Measurements from ENCODE around the gene STX8.

Gene STX8

DNA sequence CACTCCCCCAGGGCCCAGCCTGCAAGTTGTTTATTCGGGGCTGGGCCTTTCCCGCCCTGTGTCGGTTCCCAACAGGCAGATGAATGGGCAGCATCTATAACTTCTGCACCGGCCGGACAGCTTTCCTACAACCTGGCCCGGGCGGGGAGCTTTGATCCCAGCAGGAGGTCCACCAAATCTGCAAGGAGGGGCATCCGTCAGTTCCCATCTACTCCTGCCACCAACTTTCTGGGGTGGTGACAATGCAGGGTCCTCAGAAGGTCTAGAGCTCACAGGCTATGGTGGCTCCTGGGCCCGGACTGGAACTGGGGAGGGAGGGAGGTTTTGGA is 342.4 kb downstream of the STX8 start:
- TF ChIP-seq POLR2AphosphoS5 (IDR thresholded peaks at IDR 0.05; ENCODE audit: low read depth, low read length) = no peak
- TF ChIP-seq REST (IDR thresholded peaks at IDR 0.05; ENCODE audit: insufficient read depth in 1 of 2, low read depth in 2 of 2, low read length in 2 of 2) = no peak
- no peak for TF ChIP-seq TAF1 (IDR thresholded peaks at IDR 0.05; ENCODE audit: borderline replicate concordance, insufficient read depth, low read length)
- TF ChIP-seq FOXP2 (optimal IDR thresholded peaks at IDR 0.05; ENCODE audit: borderline replicate concordance, extremely low read depth, extremely low read length, insufficient read depth) = no peak
- no peak for TF ChIP-seq SIN3A (IDR thresholded peaks at IDR 0.05; ENCODE audit: borderline replicate concordance, insufficient read depth, low read length)

DNA sequence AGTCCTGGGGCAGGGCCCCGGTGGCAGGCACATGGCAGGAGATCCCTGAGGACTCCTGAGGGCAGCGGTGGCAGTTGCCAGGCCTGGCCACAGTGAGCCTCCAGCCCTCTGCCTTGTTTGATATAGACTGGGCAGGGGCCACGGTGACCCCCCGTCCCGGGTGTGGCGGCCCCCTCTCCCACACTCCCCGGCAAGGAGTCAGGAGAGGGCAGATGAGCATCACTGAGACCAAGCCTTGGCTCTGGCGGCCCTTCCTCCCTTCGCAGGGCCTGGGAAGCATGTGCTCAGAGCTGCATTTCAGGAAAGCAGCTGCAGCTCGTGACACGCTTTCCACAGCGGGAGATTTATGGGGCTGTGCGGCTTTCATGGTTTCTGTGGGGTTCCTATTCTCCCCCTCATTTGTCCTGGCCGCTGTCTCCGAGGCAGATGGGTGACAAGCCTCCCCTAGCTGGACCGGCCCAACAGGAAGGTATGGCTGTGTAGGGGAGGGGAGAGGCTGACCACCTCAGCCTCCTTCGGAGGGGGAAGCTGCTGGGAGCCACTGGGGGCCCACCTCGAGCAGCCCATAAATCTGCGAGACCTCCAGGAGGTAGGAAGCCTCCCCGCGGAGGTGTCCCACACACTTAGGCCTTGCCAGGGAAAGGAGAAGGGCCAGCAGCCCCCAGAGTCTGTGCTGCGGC is 342.9 kb downstream of the STX8 start:
- TF ChIP-seq REST (IDR thresholded peaks at IDR 0.05; ENCODE audit: insufficient read depth in 1 of 2, low read depth in 2 of 2, low read length in 2 of 2) (no peak), TAF1 (IDR thresholded peaks at IDR 0.05; ENCODE audit: borderline replicate concordance, insufficient read depth, low read length) (no peak), POLR2AphosphoS5 (IDR thresholded peaks at IDR 0.05; ENCODE audit: low read depth, low read length) (no peak), SIN3A (IDR thresholded peaks at IDR 0.05; ENCODE audit: borderline replicate concordance, insufficient read depth, low read length) (no peak), FOXP2 (optimal IDR thresholded peaks at IDR 0.05; ENCODE audit: borderline replicate concordance, extremely low read depth, extremely low read length, insufficient read depth) (no peak)

- no peak for TF ChIP-seq POLR2AphosphoS5 (IDR thresholded peaks at IDR 0.05; ENCODE audit: low read depth, low read length)
- no peak for TF ChIP-seq REST (IDR thresholded peaks at IDR 0.05; ENCODE audit: insufficient read depth in 1 of 2, low read depth in 2 of 2, low read length in 2 of 2)
- TF ChIP-seq FOXP2 (optimal IDR thresholded peaks at IDR 0.05; ENCODE audit: borderline replicate concordance, extremely low read depth, extremely low read length, insufficient read depth) = no peak
- TF ChIP-seq TAF1 (IDR thresholded peaks at IDR 0.05; ENCODE audit: borderline replicate concordance, insufficient read depth, low read length) = no peak
- no peak for TF ChIP-seq SIN3A (IDR thresholded peaks at IDR 0.05; ENCODE audit: borderline replicate concordance, insufficient read depth, low read length)
Measured at GRCh38 chr17:9232155-9232475, 343.5 kb downstream of the STX8 start.

DNA sequence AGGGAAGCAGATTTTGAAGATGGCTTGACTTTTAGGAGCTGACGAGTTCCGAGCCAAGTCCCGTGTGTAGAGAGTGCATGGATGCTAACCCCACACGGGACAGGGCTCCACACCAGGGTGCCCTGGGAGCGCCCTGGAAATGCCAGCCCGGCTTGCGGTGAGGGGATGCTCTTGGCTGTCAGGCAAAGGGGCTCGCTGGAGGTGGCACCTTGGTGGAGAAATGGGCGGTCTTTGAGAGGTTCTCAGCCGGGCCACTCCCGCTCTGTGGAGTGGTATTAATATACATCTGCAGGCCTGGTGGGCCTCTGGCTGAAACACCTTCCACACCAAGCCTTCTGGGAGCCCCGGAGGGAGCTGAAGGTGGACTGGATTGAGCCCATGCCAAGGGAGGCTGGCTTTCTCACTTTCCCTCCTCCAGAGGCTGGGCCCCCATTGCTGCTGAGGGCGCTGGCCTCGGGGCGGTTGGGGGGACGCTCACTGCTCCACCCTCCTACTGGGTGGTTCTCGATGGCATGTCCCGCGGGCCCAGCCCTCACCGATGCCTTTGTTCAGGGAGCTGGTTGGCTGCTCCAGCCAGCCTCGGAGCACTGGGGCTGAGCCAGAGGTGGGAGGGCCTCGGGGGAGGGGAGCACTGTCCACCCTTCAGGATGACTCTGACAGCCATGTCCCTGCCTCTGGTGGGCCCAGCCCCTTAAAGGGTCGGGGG is 344.0 kb downstream of the STX8 start:
- no peak for TF ChIP-seq REST (IDR thresholded peaks at IDR 0.05; ENCODE audit: insufficient read depth in 1 of 2, low read depth in 2 of 2, low read length in 2 of 2)
- TF ChIP-seq POLR2AphosphoS5 (IDR thresholded peaks at IDR 0.05; ENCODE audit: low read depth, low read length) = no peak
- TF ChIP-seq SIN3A (IDR thresholded peaks at IDR 0.05; ENCODE audit: borderline replicate concordance, insufficient read depth, low read length) = no peak
- no peak for TF ChIP-seq FOXP2 (optimal IDR thresholded peaks at IDR 0.05; ENCODE audit: borderline replicate concordance, extremely low read depth, extremely low read length, insufficient read depth)
- no peak for TF ChIP-seq TAF1 (IDR thresholded peaks at IDR 0.05; ENCODE audit: borderline replicate concordance, insufficient read depth, low read length)
